H1 (cell line): ENCODE results near the gene MXRA8. TPM values are rescaled to one million over a fixed set of nuclear protein-coding genes. Genes with fewer than 3 reads are reported as not detected.

Experiments
- CTBP2 ChIP-seq: IDR thresholded peaks from 2 replicates; pipeline ENCODE4 v1.7.0; 2011; ENCODE audit warnings: borderline replicate concordance, mild to moderate bottlenecking, moderate library complexity, mixed read lengths, low read length; ENCODE audit not compliant: insufficient read depth, insufficient read length
- CTCF ChIP-seq, 3 experiments: IDR thresholded peaks; 1 replicate in 2 of 3; 2 replicates in 1 of 3; pipeline versions ENCODE4 v1.5.1 to v1.6.1; 2011; ENCODE audit warnings: low read length in 3 of 3, mild to moderate bottlenecking in 3 of 3, inconsistent platforms in 2 of 3, low read depth in 1 of 3, moderate library complexity in 1 of 3; ENCODE audit not compliant: insufficient read depth in 1 of 3; ENCODE audit errors: control extremely low read depth in 1 of 3
- EP300 ChIP-seq, 2 experiments: IDR thresholded peaks; 1 replicate in 1 of 2; 2 replicates in 1 of 2; pipeline ENCODE4 v1.6.1; 2011 to 2012; ENCODE audit warnings: low read depth in 2 of 2, low read length in 2 of 2, mild to moderate bottlenecking in 2 of 2, borderline replicate concordance in 1 of 2, inconsistent platforms in 1 of 2, moderate library complexity in 1 of 2
- HDAC2 ChIP-seq, 2 experiments: fragments of 300-600 bp in 1 of 2; sonication (generic) in 1 of 2; IDR thresholded peaks; 2 replicates each; pipeline ENCODE4 v1.6.1; 2011 to 2012; ENCODE audit warnings: low read depth in 2 of 2, low read length in 2 of 2, mild to moderate bottlenecking in 2 of 2, moderate library complexity in 2 of 2, borderline replicate concordance in 1 of 2, inconsistent platforms in 1 of 2
- JUN ChIP-seq: IDR thresholded peaks from 2 replicates; pipeline ENCODE4 v1.6.1; 2011; ENCODE audit warnings: low read depth, mild to moderate bottlenecking, improper control_type of control experiment, low read length
- RNF2 ChIP-seq: fragments of 200-900, 300-1000 bp; sonication (generic); IDR thresholded peaks from 2 replicates; pipeline ENCODE4 v1.7.1; 2016; ENCODE audit warnings: borderline replicate concordance, low read depth, mild to moderate bottlenecking, antibody characterized with exemption, low read length; ENCODE audit not compliant: poor library complexity, severe bottlenecking; ENCODE audit errors: missing control alignments
- SP4 ChIP-seq: IDR thresholded peaks from 2 replicates; pipeline ENCODE4 v1.6.1; 2012; ENCODE audit warnings: low read length, inconsistent platforms
- polyA plus RNA-seq, 7 experiments: library from polyadenylated mRNA; depleted of rRNA in 3 of 7; stranded (reverse) in 5 of 7; unstranded in 2 of 7; fragments of >200 nt in 5 of 7; fragments of 200-250 nt in 2 of 7; gene quantifications; 1 replicate in 5 of 7; 2 replicates in 1 of 7; 4 replicates in 1 of 7; pipeline versions ENCODE4 v1.2.1 to v1.2.3, GENCODE V29; 2011 to 2013; ENCODE audit warnings: missing spikeins in 2 of 7, mixed read lengths in 2 of 7
- total RNA-seq: library from RNA; stranded (reverse); fragmentation: NEBNext Ultra II Directional; extraction: Animal tissue kit (Norgen Biotek cat#: 25700); gene quantifications from 2 replicates; pipeline ENCODE4 v1.2.1, GENCODE V29; 2021

Gene MXRA8
- total and polyA plus RNA-seq, 2 of the 8 experiments (the other 6 are each of a cell fraction or from before 2014, with no cell fraction given) = 10.5 to 17.2 TPM

GRCh38 chr1:1345860-1346500, 12.4 kb downstream of the MXRA8 start (continued):
- no peak for TF ChIP-seq SP4
- no peak for TF ChIP-seq CTBP2
- TF ChIP-seq RNF2 = no peak
- no peak for TF ChIP-seq EP300 (IDR thresholded peaks at IDR 0.05; ENCODE audit: borderline replicate concordance in 1 of 2, low read depth in 2 of 2, low read length in 2 of 2)
- no peak for TF ChIP-seq HDAC2 (IDR thresholded peaks at IDR 0.05; ENCODE audit: borderline replicate concordance in 1 of 2, low read depth in 2 of 2, low read length in 2 of 2)
- TF ChIP-seq JUN = no peak
- TF ChIP-seq CTCF (IDR thresholded peaks at IDR 0.05; ENCODE audit: control extremely low read depth in 1 of 3, insufficient read depth in 1 of 3, low read depth in 1 of 3, low read length in 3 of 3) = no peak
- TF ChIP-seq, all 59 proteins: peak for 0
